ENCODE measurements around the gene FMO3. TPM values are rescaled to one million over a fixed set of nuclear protein-coding genes. Genes with fewer than 3 reads are reported as not detected.

The FMO3 gene
- total RNA-seq, 1 donor from 2014 or later, result not detected

GRCh38 chr1:171142416-171143385, 52.0 kb downstream of the FMO3 start:
- DNase-seq (ENCODE audit: low spot score), result no peak
- H3K27me3 Mint-ChIP-seq (ENCODE audit: low read depth), result peaks cover 4% of the 10 kb centered on the region
- H3K36me3 Mint-ChIP-seq (ENCODE audit: low read depth), result no peaks in the 10 kb centered on the region
- H3K27ac Mint-ChIP-seq, result no peak overlapping the region
- no peak overlapping the region for H3K4me3 Mint-ChIP-seq (ENCODE audit: low read depth)
- no peaks in the 10 kb centered on the region for H3K9me3 Mint-ChIP-seq
- intact Hi-C loops (cut with micrococcal nuclease), result no loop called here
- no peaks in the 10 kb centered on the region for H3K4me1 Mint-ChIP-seq (ENCODE audit: low read depth)

GRCh38 chr1:171150156-171150555, 59.5 kb downstream of the FMO3 start:
- Mint-ChIP-seq H3K9me3 (no peaks in the 10 kb centered on the region), H3K36me3 (ENCODE audit: low read depth) (no peaks in the 10 kb centered on the region), H3K27ac (no peak overlapping the region), H3K27me3 (ENCODE audit: low read depth) (no peaks in the 10 kb centered on the region), H3K4me3 (ENCODE audit: low read depth) (no peak overlapping the region), H3K4me1 (ENCODE audit: low read depth) (no peaks in the 10 kb centered on the region)
- intact Hi-C loops (cut with micrococcal nuclease), result no loop called here
- DNase-seq (ENCODE audit: low spot score), result no peak

DNA sequence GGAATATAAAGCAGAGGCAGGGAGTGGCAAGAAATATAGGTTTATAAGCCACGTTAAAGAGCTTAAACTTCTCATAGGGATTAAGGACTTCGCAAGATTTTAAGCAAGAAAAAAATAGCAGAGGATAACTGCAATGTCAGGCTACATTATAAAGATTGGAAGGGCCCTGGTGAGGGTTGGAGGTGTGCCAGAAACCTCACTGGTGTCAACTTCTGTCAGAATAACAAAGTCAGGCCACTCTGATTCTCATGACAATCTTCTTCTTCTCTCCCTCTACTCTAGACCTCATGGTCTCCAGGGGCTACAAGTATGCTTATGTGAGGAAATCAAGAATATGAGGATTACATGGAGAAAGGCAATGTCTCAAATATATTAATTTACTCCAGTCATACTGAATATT, 61.8 kb downstream of the FMO3 start:
- intact Hi-C loops (cut with micrococcal nuclease), result no loop called here
- Mint-ChIP-seq H3K27ac (no peak overlapping the region), H3K4me3 (ENCODE audit: low read depth) (no peak overlapping the region), H3K4me1 (ENCODE audit: low read depth) (no peaks in the 10 kb centered on the region), H3K27me3 (ENCODE audit: low read depth) (no peaks in the 10 kb centered on the region), H3K9me3 (no peaks in the 10 kb centered on the region), H3K36me3 (ENCODE audit: low read depth) (no peaks in the 10 kb centered on the region)
- no peak for DNase-seq (ENCODE audit: low spot score)

GRCh38 chr1:171155484-171155883, 64.8 kb downstream of the FMO3 start:
- Mint-ChIP-seq H3K4me1 (ENCODE audit: low read depth) (no peaks in the 10 kb centered on the region), H3K4me3 (ENCODE audit: low read depth) (no peak overlapping the region), H3K36me3 (ENCODE audit: low read depth) (no peaks in the 10 kb centered on the region), H3K9me3 (no peaks in the 10 kb centered on the region), H3K27ac (no peak overlapping the region), H3K27me3 (ENCODE audit: low read depth) (no peaks in the 10 kb centered on the region)
- intact Hi-C loops (cut with micrococcal nuclease), result no loop called here
- no peak for DNase-seq (ENCODE audit: low spot score)

- Mint-ChIP-seq H3K27me3 (ENCODE audit: low read depth) (peaks cover 3% of the 10 kb centered on the region), H3K4me3 (ENCODE audit: low read depth) (no peak overlapping the region), H3K9me3 (no peaks in the 10 kb centered on the region), H3K4me1 (ENCODE audit: low read depth) (no peaks in the 10 kb centered on the region), H3K27ac (no peak overlapping the region), H3K36me3 (ENCODE audit: low read depth) (no peaks in the 10 kb centered on the region)
- no peak for DNase-seq (ENCODE audit: low spot score)
- intact Hi-C loops (cut with micrococcal nuclease), result no loop called here
Measured at GRCh38 chr1:171158096-171158495, 67.4 kb downstream of the FMO3 start.

DNA sequence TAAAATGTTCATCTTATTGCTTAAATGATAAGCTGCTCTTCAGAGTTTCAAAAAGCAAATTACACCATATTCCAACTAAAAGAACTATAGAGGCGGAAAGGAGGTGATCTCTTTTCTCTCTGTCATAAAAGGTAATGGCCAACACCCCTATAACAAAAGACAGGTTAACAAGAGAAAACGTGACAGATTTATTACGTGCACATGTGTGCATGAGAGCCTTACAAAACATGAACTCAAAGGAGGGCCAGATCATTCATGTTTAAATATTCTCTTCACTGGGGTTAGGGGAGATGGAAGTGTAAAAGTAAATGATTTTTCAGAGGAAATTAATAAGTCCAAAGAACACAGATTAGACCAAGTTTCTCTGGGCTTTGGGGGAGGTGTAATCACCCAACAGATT, 67.8 kb downstream of the FMO3 start:
- H3K4me3 Mint-ChIP-seq (ENCODE audit: low read depth), result no peak overlapping the region
- no peak for DNase-seq (ENCODE audit: low spot score)

DNA sequence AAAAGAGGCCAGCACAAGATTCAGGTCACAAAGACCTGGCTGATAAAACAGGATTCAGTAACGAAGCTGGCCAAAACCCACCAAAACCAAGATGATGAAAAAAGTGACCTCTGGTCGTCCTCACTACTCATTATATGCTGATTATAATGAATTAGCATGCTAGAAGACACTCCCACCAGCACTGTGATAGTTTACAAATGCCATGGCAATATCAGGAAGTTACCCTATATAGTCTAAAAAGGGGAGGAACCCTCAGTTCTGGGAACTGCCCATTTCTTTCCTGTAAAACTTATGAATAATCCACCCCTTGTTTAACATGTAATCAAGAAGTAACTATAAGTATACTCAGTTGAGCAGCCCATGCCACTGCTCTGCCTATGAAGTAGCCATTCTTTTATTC, 68.4 kb downstream of the FMO3 start:
- Mint-ChIP-seq H3K4me1 (ENCODE audit: low read depth) (no peaks in the 10 kb centered on the region), H3K36me3 (ENCODE audit: low read depth) (no peaks in the 10 kb centered on the region), H3K9me3 (no peaks in the 10 kb centered on the region), H3K27me3 (ENCODE audit: low read depth) (peaks cover 3% of the 10 kb centered on the region), H3K27ac (no peak overlapping the region), H3K4me3 (ENCODE audit: low read depth) (no peak overlapping the region)
- intact Hi-C loops (cut with micrococcal nuclease), result no loop called here
- DNase-seq (ENCODE audit: low spot score), result no peak

More for the DNA sequence above, 67.8 kb downstream of the FMO3 start:
- intact Hi-C loops (cut with micrococcal nuclease), result no loop called here
- Mint-ChIP-seq H3K27me3 (ENCODE audit: low read depth) (peaks cover 3% of the 10 kb centered on the region), H3K4me1 (ENCODE audit: low read depth) (no peaks in the 10 kb centered on the region), H3K36me3 (ENCODE audit: low read depth) (no peaks in the 10 kb centered on the region), H3K27ac (no peak overlapping the region), H3K9me3 (no peaks in the 10 kb centered on the region)

DNA sequence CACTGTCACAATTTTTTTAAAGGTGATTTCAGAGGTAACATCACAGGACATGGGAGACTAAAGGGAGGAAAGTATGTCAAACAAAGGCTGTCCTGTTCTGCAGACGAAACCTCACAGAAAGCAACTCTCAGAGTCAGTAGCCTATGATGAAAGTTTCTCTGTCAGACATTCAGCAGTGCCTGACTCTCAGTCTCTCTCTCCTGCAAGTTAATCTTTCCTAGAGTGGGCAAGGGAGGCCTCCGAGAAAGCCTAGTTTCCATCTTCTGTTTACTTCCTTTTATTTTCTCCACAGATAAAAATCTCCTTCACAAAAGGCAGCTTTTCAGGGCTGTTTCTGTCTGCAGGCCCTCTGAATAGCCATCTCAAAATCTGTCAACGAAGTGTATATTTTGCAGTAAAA, 69.5 kb downstream of the FMO3 start:
- H3K9me3 Mint-ChIP-seq, result no peaks in the 10 kb centered on the region
- no peak overlapping the region for H3K27ac Mint-ChIP-seq
- no peak overlapping the region for H3K4me3 Mint-ChIP-seq (ENCODE audit: low read depth)
- no peaks in the 10 kb centered on the region for H3K4me1 Mint-ChIP-seq (ENCODE audit: low read depth)
- H3K27me3 Mint-ChIP-seq (ENCODE audit: low read depth), result peaks cover 3% of the 10 kb centered on the region
- no peak for DNase-seq (ENCODE audit: low spot score)
- intact Hi-C loops (cut with micrococcal nuclease), result no loop called here
- no peaks in the 10 kb centered on the region for H3K36me3 Mint-ChIP-seq (ENCODE audit: low read depth)

- Mint-ChIP-seq H3K36me3 (ENCODE audit: low read depth) (no peaks in the 10 kb centered on the region), H3K27ac (no peak overlapping the region), H3K4me1 (ENCODE audit: low read depth) (no peaks in the 10 kb centered on the region), H3K27me3 (ENCODE audit: low read depth) (peaks cover 3% of the 10 kb centered on the region), H3K9me3 (no peaks in the 10 kb centered on the region), H3K4me3 (ENCODE audit: low read depth) (no peak overlapping the region)
- DNase-seq (ENCODE audit: low spot score), result no peak
- intact Hi-C loops (cut with micrococcal nuclease), result no loop called here
Measured at GRCh38 chr1:171160639-171161354, 70.1 kb downstream of the FMO3 start.

- no peaks in the 10 kb centered on the region for H3K9me3 Mint-ChIP-seq
- H3K36me3 Mint-ChIP-seq (ENCODE audit: low read depth), result no peaks in the 10 kb centered on the region
- no peak overlapping the region for H3K4me3 Mint-ChIP-seq (ENCODE audit: low read depth)
- peaks cover 3% of the 10 kb centered on the region for H3K27me3 Mint-ChIP-seq (ENCODE audit: low read depth)
- no peak for DNase-seq (ENCODE audit: low spot score)
- H3K4me1 Mint-ChIP-seq (ENCODE audit: low read depth), result no peaks in the 10 kb centered on the region
- intact Hi-C loops (cut with micrococcal nuclease), result no loop called here
- H3K27ac Mint-ChIP-seq, result no peak overlapping the region
Measured at GRCh38 chr1:171161431-171161830, 70.7 kb downstream of the FMO3 start.

DNA sequence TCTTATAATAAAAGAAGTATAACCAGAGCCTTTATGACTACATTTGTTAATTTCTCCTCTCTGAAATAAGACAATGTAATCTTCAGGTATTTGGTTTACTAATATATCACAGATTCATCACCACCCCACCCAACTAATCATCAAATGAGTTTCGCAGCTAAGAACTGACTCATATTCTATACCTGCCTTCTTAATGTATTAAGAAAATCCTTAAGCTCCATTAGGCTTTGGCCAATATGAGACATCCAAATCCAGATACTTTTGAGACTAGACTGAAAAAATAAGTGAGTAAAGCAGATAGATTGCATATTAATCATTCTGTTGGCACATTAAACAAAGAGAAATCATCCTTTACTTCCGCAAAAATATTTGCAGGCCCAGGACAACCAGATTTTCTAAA, 75.7 kb downstream of the FMO3 start:
- no peak for DNase-seq (ENCODE audit: low spot score)
- H3K27ac Mint-ChIP-seq, result no peak overlapping the region
- H3K36me3 Mint-ChIP-seq (ENCODE audit: low read depth), result no peaks in the 10 kb centered on the region
- H3K4me1 Mint-ChIP-seq (ENCODE audit: low read depth), result no peaks in the 10 kb centered on the region
- intact Hi-C loops (cut with micrococcal nuclease), result no loop called here
- H3K4me3 Mint-ChIP-seq (ENCODE audit: low read depth), result no peak overlapping the region
- peaks cover 3% of the 10 kb centered on the region for H3K27me3 Mint-ChIP-seq (ENCODE audit: low read depth)
- H3K9me3 Mint-ChIP-seq, result no peaks in the 10 kb centered on the region
